HepG2 (cell line): ENCODE results near the gene SYT7. TPM values are rescaled to one million over a fixed set of nuclear protein-coding genes. Genes with fewer than 3 reads are reported as not detected.
A peak's percentile ranks its signal among the peaks of the same experiment; 100 is the strongest.

ENCODE experiments used
- GTF3A ChIP-seq: sonication (generic); formaldehyde crosslinking; conservative IDR thresholded peaks from 2 replicates; pipeline ENCODE4 v1.4.0; 2020; ENCODE audit warnings: mild to moderate bottlenecking, missing genetic modification reagents
- ISL2 ChIP-seq: sonication (generic); formaldehyde crosslinking; IDR thresholded peaks from 2 replicates; pipeline ENCODE4 v1.5.0; 2020; ENCODE audit warnings: missing genetic modification reagents
- JUNB ChIP-seq: sonication (generic); formaldehyde crosslinking; IDR thresholded peaks from 2 replicates; pipeline ENCODE4 v1.8.0; 2022; ENCODE audit warnings: missing genetic modification reagents, mild to moderate bottlenecking, borderline replicate concordance
- MATR3 ChIP-seq: sonication (generic); formaldehyde crosslinking; IDR thresholded peaks from 2 replicates; pipeline ENCODE4 v1.4.0; 2020; ENCODE audit warnings: missing genetic modification reagents
- PCBP1 ChIP-seq: fragments of 200-400 bp; formaldehyde crosslinking; IDR thresholded peaks from 2 replicates; pipeline ENCODE4 v1.6.1; 2017; ENCODE audit warnings: mild to moderate bottlenecking, low read depth, low read length, borderline replicate concordance
- RAD21 ChIP-seq: fragments of 450-650 bp; formaldehyde crosslinking; IDR thresholded peaks from 2 replicates; pipeline ENCODE4 v1.5.0; 2020; ENCODE audit warnings: mild to moderate bottlenecking
- TCF7L2 ChIP-seq: IDR thresholded peaks from 2 replicates; pipeline ENCODE4 v1.6.1; 2011; ENCODE audit warnings: mild to moderate bottlenecking, low read depth, low read length, moderate library complexity
- TMF1 ChIP-seq: sonication (generic); formaldehyde crosslinking; IDR thresholded peaks from 2 replicates; pipeline ENCODE4 v1.8.1; 2022; ENCODE audit warnings: low read depth, missing genetic modification reagents
- ZNF230 ChIP-seq: sonication (generic); formaldehyde crosslinking; IDR thresholded peaks from 2 replicates; pipeline ENCODE4 v1.4.0; 2020; ENCODE audit warnings: mild to moderate bottlenecking, missing genetic modification reagents
- polyA plus RNA-seq, 8 experiments: library from polyadenylated mRNA; depleted of rRNA in 3 of 8; stranded (reverse) in 7 of 8; unstranded in 1 of 8; fragments of >200 nt; fragmentation: Illumina TruSeq in 4 of 8; extraction: Trizol in 4 of 8; gene quantifications; 2 replicates each; pipeline versions ENCODE4 v1.2.1 to v1.2.3, GENCODE V29; 2011 to 2016; ENCODE audit warnings: low read depth in 4 of 8, missing spikeins in 1 of 8, mixed read lengths in 1 of 8; ENCODE audit not compliant: insufficient read depth in 1 of 8
- total RNA-seq, 5 experiments: library from RNA; depleted of rRNA; stranded (reverse); fragments of >200 nt; fragmentation: Illumina TruSeq; extraction: Trizol; gene quantifications; 2 replicates each; pipeline ENCODE4 v1.2.3, GENCODE V29; 2016; ENCODE audit warnings: low read depth in 1 of 5
- TF ChIP-seq, protein P1 (sequence below): sonication (generic); formaldehyde crosslinking; IDR thresholded peaks from 2 replicates; pipeline ENCODE4 v1.4.0; 2020; ENCODE audit warnings: low read depth, missing genetic modification reagents
- TF ChIP-seq, protein P2 (sequence below): sonication (generic); formaldehyde crosslinking; IDR thresholded peaks from 2 replicates; pipeline ENCODE4 v1.5.1; 2020; ENCODE audit warnings: missing genetic modification reagents, mild to moderate bottlenecking, borderline replicate concordance
- TF ChIP-seq, protein P3 (sequence below): sonication (generic); formaldehyde crosslinking; conservative IDR thresholded peaks from 2 replicates; pipeline ENCODE4 v1.4.0; 2020; ENCODE audit warnings: missing genetic modification reagents
- TF ChIP-seq, protein P4 (sequence below): sonication (generic); formaldehyde crosslinking; IDR thresholded peaks from 2 replicates; pipeline ENCODE4 v1.4.0; 2020; ENCODE audit warnings: missing genetic modification reagents, mild to moderate bottlenecking, borderline replicate concordance
- TF ChIP-seq, protein P5 (sequence below): sonication (generic); formaldehyde crosslinking; IDR thresholded peaks from 2 replicates; pipeline ENCODE4 v1.4.0; 2020; ENCODE audit warnings: missing genetic modification reagents, borderline replicate concordance
- TF ChIP-seq, protein P6 (sequence below): sonication (generic); formaldehyde crosslinking; IDR thresholded peaks from 2 replicates; pipeline ENCODE4 v1.4.0; 2020; ENCODE audit warnings: mild to moderate bottlenecking, missing genetic modification reagents

SYT7 gene
- total and polyA plus RNA-seq, 2 of the 13 experiments (the other 11 are each of a cell fraction or from before 2014, with no cell fraction given): 1.4 to 4.4 TPM

DNA sequence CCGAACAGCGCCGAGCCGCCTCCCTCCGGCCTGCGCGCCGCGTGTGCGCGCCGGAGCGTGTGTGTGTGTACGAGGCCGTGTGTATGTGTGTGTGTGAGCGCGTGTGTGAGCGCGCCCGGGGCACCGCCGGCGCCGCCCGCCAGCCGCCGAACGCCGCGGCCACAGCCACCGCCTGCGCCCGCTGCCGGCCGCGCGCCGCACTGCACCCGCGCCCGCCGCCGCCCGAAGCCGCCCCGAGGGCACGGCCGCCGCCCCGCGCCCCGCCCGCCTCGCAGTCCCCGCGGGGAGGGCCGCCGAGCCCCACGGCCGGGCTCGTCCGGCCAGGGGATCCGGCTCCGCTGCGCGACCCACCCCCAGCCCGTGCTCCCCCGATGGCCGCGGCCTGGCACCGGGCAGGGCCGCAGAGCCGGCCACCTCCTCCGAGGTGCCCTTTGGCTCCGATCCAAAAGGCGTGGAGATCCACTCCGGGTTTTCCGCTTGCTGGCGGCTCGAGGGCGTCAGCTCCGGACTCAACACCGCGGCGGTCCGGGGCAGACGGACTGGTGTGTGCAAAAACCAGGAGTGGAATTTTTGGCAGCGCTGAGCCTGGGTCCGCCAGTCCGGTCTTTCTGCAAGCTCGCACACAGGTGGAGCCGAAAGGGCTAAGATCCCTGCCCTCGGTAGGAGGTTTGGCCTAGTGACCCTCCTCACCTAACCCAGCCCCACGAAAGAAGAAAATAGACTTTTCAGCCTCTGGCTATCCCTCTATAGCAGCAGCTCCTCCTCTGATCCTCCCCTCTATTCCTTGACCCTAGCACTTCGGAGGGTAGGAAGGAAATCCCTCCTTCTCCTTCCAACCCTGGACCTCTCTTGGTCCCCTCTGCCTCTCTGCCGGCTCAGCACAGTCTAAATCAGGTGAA is at the start of gene SYT7 (continued):
- TF ChIP-seq GTF3A (CRISPR knock-in tag): no peak
- TF ChIP-seq, protein P1, sequence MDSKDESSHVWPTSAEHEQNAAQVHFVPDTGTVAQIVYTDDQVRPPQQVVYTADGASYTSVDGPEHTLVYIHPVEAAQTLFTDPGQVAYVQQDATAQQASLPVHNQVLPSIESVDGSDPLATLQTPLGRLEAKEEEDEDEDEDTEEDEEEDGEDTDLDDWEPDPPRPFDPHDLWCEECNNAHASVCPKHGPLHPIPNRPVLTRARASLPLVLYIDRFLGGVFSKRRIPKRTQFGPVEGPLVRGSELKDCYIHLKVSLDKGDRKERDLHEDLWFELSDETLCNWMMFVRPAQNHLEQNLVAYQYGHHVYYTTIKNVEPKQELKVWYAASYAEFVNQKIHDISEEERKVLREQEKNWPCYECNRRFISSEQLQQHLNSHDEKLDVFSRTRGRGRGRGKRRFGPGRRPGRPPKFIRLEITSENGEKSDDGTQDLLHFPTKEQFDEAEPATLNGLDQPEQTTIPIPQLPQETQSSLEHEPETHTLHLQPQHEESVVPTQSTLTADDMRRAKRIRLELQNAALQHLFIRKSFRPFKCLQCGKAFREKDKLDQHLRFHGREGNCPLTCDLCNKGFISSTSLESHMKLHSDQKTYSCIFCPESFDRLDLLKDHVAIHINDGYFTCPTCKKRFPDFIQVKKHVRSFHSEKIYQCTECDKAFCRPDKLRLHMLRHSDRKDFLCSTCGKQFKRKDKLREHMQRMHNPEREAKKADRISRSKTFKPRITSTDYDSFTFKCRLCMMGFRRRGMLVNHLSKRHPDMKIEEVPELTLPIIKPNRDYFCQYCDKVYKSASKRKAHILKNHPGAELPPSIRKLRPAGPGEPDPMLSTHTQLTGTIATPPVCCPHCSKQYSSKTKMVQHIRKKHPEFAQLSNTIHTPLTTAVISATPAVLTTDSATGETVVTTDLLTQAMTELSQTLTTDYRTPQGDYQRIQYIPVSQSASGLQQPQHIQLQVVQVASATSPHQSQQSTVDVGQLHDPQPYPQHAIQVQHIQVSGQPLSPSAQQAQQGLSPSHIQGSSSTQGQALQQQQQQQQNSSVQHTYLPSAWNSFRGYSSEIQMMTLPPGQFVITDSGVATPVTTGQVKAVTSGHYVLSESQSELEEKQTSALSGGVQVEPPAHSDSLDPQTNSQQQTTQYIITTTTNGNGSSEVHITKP (CRISPR knock-in tag): 0 out of 2 replicates have a peak, but pooled peaks have one; percentile 35
- 0 out of 2 replicates have a peak, but pooled peaks have one; percentile 24 for TF ChIP-seq ISL2 (CRISPR knock-in tag)
- TF ChIP-seq, protein P2, sequence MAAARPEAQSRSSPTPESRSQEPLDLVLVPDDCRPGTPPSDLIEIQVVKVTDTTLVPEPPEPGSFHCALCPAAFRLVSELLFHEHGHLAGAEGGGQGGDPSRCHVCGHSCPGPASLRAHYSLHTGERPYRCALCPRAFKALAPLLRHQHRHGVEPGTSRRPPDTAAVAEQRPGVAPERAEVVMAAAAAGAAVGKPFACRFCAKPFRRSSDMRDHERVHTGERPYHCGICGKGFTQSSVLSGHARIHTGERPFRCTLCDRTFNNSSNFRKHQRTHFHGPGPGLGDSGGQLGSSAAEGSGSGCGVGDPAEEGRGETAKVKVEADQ (CRISPR knock-in tag): no peak
- TF ChIP-seq, protein P3, sequence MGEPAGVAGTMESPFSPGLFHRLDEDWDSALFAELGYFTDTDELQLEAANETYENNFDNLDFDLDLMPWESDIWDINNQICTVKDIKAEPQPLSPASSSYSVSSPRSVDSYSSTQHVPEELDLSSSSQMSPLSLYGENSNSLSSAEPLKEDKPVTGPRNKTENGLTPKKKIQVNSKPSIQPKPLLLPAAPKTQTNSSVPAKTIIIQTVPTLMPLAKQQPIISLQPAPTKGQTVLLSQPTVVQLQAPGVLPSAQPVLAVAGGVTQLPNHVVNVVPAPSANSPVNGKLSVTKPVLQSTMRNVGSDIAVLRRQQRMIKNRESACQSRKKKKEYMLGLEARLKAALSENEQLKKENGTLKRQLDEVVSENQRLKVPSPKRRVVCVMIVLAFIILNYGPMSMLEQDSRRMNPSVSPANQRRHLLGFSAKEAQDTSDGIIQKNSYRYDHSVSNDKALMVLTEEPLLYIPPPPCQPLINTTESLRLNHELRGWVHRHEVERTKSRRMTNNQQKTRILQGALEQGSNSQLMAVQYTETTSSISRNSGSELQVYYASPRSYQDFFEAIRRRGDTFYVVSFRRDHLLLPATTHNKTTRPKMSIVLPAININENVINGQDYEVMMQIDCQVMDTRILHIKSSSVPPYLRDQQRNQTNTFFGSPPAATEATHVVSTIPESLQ (CRISPR knock-in tag): no peak
- no peak for TF ChIP-seq TCF7L2
- TF ChIP-seq ZNF230: no peak
- TF ChIP-seq TMF1 (CRISPR knock-in tag): no peak
- TF ChIP-seq, protein P4, sequence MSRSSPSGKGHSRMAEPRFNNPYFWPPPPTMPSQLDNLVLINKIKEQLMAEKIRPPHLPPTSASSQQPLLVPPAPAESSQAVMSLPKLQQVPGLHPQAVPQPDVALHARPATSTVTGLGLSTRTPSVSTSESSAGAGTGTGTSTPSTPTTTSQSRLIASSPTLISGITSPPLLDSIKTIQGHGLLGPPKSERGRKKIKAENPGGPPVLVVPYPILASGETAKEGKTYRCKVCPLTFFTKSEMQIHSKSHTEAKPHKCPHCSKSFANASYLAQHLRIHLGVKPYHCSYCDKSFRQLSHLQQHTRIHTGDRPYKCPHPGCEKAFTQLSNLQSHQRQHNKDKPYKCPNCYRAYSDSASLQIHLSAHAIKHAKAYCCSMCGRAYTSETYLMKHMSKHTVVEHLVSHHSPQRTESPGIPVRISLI: no peak
- TF ChIP-seq RAD21 (CRISPR knock-in tag): peak; percentile 57
- TF ChIP-seq, protein P5, sequence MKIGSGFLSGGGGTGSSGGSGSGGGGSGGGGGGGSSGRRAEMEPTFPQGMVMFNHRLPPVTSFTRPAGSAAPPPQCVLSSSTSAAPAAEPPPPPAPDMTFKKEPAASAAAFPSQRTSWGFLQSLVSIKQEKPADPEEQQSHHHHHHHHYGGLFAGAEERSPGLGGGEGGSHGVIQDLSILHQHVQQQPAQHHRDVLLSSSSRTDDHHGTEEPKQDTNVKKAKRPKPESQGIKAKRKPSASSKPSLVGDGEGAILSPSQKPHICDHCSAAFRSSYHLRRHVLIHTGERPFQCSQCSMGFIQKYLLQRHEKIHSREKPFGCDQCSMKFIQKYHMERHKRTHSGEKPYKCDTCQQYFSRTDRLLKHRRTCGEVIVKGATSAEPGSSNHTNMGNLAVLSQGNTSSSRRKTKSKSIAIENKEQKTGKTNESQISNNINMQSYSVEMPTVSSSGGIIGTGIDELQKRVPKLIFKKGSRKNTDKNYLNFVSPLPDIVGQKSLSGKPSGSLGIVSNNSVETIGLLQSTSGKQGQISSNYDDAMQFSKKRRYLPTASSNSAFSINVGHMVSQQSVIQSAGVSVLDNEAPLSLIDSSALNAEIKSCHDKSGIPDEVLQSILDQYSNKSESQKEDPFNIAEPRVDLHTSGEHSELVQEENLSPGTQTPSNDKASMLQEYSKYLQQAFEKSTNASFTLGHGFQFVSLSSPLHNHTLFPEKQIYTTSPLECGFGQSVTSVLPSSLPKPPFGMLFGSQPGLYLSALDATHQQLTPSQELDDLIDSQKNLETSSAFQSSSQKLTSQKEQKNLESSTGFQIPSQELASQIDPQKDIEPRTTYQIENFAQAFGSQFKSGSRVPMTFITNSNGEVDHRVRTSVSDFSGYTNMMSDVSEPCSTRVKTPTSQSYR: no peak; the same call in 1 of the 2 replicates
- TF ChIP-seq PCBP1: peak; percentile 88
- TF ChIP-seq, protein P6, sequence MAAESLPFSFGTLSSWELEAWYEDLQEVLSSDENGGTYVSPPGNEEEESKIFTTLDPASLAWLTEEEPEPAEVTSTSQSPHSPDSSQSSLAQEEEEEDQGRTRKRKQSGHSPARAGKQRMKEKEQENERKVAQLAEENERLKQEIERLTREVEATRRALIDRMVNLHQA (CRISPR knock-in tag): no peak
- TF ChIP-seq MATR3 (CRISPR knock-in tag): no peak
- no peak for TF ChIP-seq JUNB (CRISPR knock-in tag)
